Measurements from ENCODE around the gene RAB11A. TPM values are rescaled to one million over a fixed set of nuclear protein-coding genes. Genes with fewer than 3 reads are reported as not detected.

Gene RAB11A
- total RNA-seq, 1 donor = 51.0 TPM

DNA sequence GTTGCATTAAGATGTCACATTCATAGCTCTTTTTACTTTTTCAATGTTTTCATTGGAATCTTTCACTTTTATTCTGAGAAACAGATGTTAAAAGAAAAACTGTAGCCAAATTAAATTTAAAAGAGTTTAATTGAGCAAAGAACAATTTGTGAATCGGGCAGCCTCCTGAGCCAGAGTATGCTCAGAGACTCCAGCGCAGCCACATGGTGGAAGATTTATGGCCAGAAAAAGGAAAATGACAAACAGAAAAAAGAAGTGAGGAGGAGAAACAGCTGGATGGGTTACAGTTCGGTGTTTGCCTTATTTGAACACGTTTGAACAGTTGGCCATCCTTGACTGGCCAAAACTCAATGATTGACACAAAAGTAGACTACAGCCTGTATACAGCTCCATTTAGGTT, 33.8 kb upstream of the RAB11A start:
- H3K4me3 ChIP-seq (ENCODE audit: low read depth, low read length) = no peak overlapping the region
- no peak for DNase-seq (ENCODE audit: low read depth)
- TF ChIP-seq, protein P1, sequence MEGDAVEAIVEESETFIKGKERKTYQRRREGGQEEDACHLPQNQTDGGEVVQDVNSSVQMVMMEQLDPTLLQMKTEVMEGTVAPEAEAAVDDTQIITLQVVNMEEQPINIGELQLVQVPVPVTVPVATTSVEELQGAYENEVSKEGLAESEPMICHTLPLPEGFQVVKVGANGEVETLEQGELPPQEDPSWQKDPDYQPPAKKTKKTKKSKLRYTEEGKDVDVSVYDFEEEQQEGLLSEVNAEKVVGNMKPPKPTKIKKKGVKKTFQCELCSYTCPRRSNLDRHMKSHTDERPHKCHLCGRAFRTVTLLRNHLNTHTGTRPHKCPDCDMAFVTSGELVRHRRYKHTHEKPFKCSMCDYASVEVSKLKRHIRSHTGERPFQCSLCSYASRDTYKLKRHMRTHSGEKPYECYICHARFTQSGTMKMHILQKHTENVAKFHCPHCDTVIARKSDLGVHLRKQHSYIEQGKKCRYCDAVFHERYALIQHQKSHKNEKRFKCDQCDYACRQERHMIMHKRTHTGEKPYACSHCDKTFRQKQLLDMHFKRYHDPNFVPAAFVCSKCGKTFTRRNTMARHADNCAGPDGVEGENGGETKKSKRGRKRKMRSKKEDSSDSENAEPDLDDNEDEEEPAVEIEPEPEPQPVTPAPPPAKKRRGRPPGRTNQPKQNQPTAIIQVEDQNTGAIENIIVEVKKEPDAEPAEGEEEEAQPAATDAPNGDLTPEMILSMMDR (IDR thresholded peaks at IDR 0.05; ENCODE audit: insufficient read depth, low read depth, low read length) = no peak

DNA sequence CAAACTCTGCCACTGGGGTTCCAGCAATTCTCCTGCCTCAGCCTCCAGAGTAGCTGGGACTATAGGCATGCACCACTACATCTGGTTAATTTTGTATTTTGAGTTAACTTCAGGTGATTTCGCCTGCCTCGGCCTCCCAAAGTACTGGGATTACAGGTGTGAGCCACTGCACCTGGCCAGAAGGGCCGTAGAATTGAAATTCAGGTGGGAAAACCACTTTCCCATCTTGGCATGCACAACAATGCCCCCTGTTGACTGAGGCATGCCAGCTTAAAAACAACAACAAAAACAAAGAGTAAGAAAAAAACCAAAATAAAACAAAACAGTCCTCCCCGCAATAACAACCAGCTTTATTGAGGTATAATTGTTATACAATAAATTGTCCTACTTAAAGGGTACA, 32.6 kb upstream of the RAB11A start:
- no peak for DNase-seq (ENCODE audit: low read depth)
- H3K4me3 ChIP-seq (ENCODE audit: low read depth, low read length) = no peak overlapping the region
- TF ChIP-seq, protein P1 (IDR thresholded peaks at IDR 0.05; ENCODE audit: insufficient read depth, low read depth, low read length) = peak; percentile 25

DNA sequence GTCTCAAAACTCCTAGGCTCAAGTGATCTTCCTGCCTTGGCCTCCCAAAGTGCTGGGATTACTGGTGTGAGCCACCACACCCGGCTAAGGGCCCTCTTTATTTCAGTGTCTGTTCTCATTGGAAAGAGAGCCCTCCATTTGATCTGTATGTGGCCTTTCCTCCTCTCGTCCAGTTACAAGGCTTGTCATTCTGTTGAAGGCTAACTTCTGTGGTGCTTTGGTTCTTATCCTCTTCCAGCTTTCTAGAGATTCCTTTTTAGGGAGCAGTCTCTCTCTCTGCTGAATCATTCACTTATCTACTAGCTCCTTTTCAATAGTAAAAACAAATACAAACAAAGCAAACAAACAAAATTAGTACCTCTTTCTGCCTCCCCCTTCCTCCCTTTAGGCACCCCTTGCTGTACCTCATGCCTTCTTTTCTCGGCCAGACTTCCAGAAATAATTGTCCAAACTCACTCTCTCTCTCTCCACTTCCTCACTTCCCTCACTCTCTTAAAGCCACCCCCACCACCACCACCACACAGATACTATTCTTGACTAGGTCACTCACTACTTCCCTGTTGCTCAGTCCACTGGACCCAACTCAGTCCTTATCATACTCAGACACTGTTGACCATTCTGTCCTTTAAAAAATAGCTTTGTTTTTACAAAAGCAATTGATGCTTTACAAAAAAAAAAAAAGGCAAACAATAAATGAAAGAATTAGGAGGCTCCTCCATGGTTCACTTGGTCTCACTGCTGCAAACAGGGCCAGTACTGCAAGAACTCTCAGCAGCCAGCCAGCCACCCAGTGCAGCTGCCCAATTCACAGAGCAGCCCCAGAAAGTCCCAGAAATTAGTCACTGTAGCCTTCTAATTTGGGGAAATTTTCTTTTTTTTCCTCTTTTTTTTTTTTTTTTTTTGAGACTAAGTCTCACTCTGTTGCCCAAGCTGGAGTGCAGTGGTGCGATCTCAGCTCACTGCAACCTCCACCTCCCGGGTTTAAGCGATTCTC, 31.7 kb upstream of the RAB11A start:
- H3K4me3 ChIP-seq (ENCODE audit: low read depth, low read length) = no peak overlapping the region
- DNase-seq (ENCODE audit: low read depth) = no peak
- TF ChIP-seq, protein P1 (IDR thresholded peaks at IDR 0.05; ENCODE audit: insufficient read depth, low read depth, low read length) = no peak

DNA sequence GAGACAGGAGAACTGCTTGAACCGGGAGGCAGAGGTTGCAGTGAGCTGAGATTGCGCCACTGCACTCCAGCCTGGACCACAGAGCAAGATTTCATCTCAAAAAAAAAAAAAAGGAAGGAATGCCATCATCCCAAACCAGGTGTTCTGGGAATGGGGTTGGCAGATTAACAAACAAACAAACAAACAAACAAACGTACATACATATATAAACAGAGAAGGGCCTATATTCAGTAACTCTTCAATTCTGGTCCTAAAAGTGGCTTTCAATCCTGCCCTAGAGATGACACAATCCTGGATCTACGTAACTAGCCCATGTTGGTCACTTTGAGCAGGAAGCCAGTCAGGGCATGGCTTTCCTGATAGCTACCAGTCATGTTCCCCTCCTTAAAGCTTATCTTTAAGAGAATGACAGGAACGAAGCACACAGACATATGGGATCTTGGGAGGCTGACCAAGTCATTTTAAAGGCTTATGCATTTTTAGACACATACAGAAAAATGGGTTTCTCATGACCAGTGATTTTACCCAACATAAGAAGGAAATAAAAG, 29.9 kb upstream of the RAB11A start:
- DNase-seq (ENCODE audit: low read depth) = no peak
- TF ChIP-seq, protein P1 (IDR thresholded peaks at IDR 0.05; ENCODE audit: insufficient read depth, low read depth, low read length) = no peak

DNA sequence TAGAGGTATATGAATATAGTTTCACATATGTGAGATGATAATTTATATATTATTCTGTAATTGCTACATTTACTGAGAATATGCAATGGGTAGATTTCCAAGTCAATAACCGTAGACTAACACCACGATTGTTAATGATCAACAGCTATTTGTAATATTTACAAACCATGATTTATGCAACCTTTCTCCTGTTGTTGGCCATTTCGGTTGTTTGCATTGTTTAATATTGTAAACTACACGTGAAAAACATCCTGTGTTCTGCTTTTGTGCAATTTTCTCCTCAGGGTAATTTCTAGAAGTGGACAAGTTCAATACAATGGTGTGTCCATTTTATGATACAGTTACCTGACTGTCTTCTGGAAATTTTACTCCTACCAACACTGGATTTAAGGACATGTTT, 29.3 kb upstream of the RAB11A start:
- TF ChIP-seq, protein P1 (IDR thresholded peaks at IDR 0.05; ENCODE audit: insufficient read depth, low read depth, low read length) = no peak
- no peak for DNase-seq (ENCODE audit: low read depth)

More for the DNA sequence above, 29.9 kb upstream of the RAB11A start:
- no peak overlapping the region for H3K4me3 ChIP-seq (ENCODE audit: low read depth, low read length)

DNA sequence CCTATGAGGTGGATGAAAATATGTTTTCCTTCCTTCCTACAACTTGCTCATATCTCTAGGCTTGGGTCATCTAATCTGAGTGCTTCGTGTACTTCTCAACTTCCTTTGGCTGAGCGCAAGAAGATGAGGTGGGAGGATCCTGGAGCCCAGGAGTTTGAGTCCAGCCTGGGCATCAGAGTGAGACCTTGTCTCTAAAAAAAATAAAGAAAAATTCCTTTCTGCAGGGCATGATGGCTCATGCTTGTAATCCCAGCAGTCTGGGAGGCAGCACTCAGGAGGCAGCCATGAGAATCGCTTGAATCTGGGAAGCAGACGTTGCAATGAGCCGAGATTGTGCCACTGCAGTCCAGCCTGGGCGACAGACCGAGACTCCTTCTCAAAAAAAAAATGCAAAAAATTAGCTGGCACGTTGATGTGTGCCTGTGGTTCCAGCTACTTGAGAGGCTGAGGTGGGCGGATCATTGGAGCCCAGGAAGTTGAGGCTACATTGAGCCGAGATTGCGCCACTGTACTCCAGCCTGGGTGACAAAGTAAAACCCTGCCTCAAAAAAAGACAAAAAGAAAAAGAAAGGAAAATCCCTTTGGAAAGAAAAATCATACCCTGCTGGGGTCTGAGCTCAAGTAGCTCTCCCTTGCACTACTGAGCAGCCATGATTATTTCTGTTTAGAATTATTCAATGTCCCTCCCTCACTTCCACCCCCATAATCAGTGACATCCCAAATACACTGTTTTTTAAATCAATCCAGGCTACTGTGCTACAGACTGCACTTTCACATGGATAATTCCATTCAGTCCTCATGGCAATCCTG, 28.0 kb upstream of the RAB11A start:
- peak overlapping the region; percentile 33 for H3K4me3 ChIP-seq (ENCODE audit: low read depth, low read length)

More for the DNA sequence above, 29.3 kb upstream of the RAB11A start:
- H3K4me3 ChIP-seq (ENCODE audit: low read depth, low read length) = no peak overlapping the region

More for the DNA sequence above, 28.0 kb upstream of the RAB11A start:
- DNase-seq (ENCODE audit: low read depth) = no peak
- TF ChIP-seq, protein P1 (IDR thresholded peaks at IDR 0.05; ENCODE audit: insufficient read depth, low read depth, low read length) = no peak

Data from fibroblast of villous mesenchyme (primary cell).